Fibroblast of peridontal ligament (primary cell): ENCODE measurements around the gene NLK.
"Not testable (repeated sequence)": the region's sequence is repeated elsewhere in the genome, so short reads cannot be mapped to it uniquely, and the experiment has no call there.

ENCODE experiments used
- DNase-seq: peaks from one replicate; pipeline ENCODE4 v3.0.0-alpha.2; 2010; ENCODE audit errors: extremely low read depth

Gene NLK

GRCh38 chr17:28194382-28194781 is 151.9 kb downstream of the NLK start:
- DNase-seq, result no peak

DNA sequence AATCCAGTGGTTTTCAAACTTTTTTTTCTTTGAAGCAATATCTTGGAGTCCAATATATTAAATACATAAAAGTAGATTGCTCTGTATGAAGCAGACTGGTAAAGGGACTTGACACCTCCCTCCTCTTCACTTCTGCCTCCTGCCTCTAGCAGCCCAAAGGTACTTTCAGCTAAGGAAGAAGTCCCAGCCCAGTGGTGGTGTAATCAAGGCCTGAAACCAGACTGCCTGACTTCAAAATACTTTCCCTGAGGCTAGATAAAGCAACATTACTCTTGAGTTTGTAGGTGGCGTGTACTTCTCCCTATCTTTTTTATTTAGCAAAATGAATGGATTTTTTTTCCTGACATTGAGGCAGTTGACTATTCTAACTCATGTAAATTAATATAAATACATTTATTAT is 154.2 kb downstream of the NLK start:
- no peak for DNase-seq

- no peak for DNase-seq
These were observed 156.6 kb downstream of the NLK start for GRCh38 chr17:28199115-28199514.

- DNase-seq, result no peak
These were observed 157.3 kb downstream of the NLK start for GRCh38 chr17:28199728-28200127.

- no peak for DNase-seq
These were observed 158.8 kb downstream of the NLK start for GRCh38 chr17:28201315-28201714.

GRCh38 chr17:28204244-28204643 is 161.8 kb downstream of the NLK start:
- DNase-seq, result no peak

DNA sequence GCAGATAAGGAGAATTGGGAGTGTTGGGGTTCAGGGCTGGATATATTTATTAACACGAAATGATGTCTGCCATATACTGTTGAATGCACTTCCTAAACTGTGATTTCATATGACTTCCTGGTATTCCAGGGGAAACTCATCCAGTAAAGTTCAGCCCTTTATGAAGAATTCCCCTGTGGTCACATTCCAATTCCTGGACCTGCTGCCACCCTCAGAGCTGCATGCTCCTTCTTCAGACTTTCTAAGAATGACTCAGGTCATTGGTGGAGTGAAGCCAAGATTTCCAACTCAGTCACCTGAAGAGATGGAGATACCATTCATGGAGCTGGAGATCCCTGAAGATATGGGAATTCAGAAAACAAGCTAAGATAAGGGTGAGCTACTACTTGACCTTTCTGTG is 162.3 kb downstream of the NLK start:
- DNase-seq, result no peak

- no peak for DNase-seq
These were observed 163.8 kb downstream of the NLK start for GRCh38 chr17:28206292-28206691.

- DNase-seq, result no peak
These were observed 169.3 kb downstream of the NLK start for GRCh38 chr17:28211811-28212210.

DNA sequence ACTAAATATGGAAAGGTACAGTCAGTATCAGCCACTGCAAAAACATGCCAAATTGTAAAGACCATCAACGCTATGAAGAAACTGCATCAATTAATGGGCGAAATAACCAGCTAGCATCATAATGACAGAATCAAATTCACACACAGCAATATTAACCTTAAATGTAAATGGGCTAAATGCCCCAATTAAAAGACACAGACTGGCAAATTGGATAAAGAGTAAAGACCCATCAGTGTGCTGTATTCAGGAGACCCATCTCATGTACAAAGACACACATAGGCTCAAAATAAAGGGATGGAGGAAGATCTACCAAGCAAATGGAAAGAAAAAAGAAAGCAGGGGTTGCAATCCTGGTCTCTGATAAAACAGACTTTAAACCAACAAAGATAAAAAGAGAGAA is 171.1 kb downstream of the NLK start:
- DNase-seq, result not testable (repeated sequence)

DNA sequence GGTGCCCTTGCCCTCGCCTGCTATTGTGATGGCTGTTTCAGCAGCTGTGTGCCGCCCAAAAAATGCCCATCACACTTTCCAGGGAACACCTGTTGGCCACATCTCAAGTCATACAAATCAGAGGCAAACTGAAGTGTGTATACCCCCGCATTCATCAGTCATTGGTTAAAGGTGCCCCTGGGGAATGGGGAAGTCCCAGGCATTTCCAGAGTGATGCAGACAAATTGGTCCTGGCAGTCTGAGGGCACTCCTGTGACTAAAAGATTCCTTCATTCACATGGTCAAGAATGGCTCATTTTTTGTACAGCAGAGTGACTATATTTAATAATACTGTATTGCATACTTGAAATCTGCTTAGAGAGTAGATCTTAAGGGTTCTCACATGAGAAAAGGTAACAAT is 173.6 kb downstream of the NLK start:
- DNase-seq, result no peak

GRCh38 chr17:28216528-28216927 is 174.1 kb downstream of the NLK start:
- peak; percentile 39 for DNase-seq

DNA sequence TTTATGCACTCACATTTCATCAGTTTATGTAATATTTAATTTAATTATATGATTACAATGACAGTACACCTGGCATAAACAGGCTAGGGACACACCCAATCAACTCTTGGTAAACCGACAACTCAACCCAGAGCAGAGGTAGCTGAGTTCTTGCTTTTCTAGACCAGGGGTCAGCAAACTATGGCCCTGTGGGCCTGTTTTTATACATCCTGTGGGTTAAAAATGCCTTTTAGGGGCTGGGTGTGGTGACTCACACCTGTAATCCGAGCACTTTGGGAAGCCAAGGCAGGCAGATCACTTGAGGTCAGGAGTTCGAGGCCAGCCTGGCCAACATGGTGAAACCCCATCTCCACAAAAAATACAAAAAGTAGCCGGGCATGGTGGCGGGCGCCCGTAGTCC is 177.3 kb downstream of the NLK start:
- DNase-seq, result no peak

DNA sequence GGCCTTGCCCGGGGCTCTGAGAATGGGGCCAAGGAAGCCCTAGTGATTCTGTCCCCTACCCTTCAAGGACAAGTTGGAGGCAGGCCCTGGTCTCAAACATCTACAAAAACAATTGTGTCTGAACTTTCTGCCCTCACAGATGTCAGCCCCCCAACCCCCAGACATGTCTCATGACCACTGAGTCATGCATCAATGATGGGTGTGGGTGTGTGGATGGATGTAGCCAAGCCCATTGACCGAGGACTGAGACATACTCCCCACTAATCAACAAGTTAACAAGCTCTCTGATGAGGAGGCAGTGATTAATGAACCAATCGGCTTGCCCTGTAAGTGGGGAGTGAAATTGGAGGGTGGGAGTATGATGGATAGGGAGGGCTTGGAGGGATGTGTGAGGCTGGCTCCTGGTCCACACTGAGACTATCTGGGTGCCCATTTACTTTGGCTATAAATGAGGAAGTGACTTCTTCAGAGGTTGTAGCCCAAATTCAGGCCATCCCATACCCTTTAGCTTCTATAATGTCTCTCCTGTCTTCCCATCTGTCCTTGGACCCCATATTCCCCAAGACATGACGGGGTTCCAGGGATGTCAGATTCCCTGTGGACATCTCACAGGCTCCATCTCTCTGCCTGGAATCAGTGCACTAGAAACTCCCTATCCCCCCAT is 179.4 kb downstream of the NLK start:
- DNase-seq, result no peak

DNA sequence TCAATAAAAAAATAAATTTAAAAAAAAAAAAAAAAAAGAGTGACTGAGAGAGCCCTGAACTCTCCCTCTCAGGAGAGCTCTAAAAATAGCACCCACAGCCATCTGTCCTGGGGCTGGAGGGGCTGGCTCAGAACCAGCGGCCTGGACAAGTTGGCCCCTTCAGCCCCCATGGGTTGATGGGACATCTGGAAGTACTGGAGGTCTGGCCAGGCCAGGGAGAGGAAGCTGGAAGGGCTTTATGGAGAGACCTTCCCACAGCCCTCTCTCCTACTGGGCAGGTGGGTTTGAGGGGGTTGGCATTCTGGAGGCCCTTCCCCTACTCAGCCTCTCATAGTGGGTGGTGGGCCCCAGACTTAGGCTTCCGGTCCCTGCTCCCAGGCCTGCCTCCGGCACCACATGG is 182.8 kb downstream of the NLK start:
- no peak for DNase-seq

- DNase-seq, result no peak
These were observed 183.4 kb downstream of the NLK start for GRCh38 chr17:28225867-28226266.

DNA sequence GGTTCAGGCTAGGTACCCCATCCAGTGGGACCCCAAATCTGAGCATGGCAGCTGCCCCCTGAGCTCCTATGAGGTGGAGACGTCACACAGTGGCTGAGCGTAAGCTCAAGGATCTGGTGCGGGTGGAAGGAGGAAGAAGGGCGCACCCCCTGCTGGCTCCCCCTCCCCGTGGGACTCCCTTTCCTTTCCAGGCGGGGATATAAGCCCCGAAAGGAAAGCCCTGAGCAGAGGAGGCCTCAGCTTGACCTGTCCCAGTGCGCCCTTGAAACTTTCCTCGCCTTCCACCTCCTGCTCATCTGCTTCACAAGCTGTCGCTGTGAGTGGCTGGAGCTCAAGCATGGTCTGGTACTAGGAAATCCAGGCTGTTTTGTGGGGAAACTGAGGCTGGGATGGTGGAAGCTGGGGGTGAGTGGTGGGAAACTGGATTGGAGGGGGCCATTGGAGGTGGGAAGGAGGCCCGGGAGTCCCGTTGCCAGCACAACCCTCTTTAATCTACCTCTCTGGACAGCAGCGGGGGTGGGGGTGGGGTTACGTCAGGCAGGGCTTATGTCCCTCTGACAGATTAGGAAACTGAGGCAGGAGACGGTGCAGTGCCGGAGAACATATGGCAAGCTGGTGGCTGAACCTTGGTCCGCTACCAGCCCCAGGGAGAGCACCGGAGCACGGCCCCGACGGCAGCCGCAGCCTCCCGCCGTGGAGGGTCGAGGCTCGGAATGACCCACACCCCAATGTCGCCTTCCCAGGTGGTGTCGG is 184.3 kb downstream of the NLK start:
- DNase-seq, result no peak

DNA sequence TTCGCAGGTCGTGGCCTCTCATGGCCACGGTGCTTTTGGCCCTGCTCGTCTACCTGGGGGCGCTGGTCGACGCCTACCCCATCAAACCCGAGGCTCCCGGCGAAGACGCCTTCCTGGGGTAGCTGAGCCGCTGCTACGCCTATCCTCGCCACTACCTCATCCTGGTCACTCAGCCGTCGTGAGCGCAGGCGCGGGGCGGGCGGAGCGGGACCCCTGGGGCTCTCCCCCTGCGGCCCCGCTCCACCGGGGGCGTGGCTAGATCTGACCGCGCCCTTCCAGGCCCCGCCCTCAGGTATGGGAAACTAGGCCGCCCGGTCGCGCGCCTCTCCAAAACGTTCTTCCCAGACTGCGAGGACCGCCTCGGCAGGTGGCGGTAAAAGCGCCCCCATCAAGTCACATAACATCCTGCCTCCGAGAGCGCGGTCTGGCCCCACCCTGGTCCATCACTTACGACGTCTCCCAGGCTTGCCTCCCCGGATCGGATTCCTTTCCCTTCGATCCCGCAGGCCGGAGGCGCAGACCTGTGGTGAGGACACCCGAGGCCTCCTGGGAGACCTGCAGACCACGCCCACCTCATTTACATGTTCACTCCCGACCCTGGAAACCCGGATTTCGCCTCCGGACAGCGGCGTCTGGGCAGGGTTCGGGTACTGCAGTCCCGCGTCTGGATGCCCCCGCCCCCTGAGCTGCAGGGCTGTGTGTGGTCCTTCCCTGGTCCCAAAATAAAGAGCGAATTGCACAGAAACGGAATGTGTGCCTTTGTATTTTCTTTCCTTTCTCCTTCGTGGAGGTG is 185.0 kb downstream of the NLK start:
- no peak for DNase-seq

- no peak for DNase-seq
These were observed 185.8 kb downstream of the NLK start for GRCh38 chr17:28228109-28228840.

- DNase-seq, result no peak
These were observed 186.7 kb downstream of the NLK start for GRCh38 chr17:28228986-28229729.

DNA sequence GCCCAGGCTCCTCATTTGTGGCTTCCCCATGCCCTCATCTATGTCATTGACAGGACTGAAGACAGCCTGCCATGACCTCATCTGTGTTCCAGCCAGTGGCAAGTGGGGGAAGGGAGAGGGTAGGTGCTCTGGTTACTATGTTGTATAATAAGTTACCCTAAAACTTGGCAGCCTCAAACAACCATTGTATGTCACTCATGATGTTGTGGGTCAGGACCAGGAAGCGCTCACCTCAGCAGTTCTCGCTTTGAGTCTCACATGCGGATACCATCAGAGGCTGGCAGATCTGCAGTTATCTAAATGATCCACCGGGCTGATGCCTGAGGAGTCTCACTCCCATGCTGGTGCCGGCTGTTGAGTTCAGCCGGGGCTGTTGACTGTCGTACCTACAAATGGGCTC is 187.5 kb downstream of the NLK start:
- DNase-seq, result no peak
